Measurements from ENCODE around the gene SKI.
A peak's percentile ranks its signal among the peaks of the same experiment; 100 is the strongest.
"Not testable (repeated sequence)": the region's sequence is repeated elsewhere in the genome, so short reads cannot be mapped to it uniquely, and the experiment has no call there.

The SKI gene

DNA sequence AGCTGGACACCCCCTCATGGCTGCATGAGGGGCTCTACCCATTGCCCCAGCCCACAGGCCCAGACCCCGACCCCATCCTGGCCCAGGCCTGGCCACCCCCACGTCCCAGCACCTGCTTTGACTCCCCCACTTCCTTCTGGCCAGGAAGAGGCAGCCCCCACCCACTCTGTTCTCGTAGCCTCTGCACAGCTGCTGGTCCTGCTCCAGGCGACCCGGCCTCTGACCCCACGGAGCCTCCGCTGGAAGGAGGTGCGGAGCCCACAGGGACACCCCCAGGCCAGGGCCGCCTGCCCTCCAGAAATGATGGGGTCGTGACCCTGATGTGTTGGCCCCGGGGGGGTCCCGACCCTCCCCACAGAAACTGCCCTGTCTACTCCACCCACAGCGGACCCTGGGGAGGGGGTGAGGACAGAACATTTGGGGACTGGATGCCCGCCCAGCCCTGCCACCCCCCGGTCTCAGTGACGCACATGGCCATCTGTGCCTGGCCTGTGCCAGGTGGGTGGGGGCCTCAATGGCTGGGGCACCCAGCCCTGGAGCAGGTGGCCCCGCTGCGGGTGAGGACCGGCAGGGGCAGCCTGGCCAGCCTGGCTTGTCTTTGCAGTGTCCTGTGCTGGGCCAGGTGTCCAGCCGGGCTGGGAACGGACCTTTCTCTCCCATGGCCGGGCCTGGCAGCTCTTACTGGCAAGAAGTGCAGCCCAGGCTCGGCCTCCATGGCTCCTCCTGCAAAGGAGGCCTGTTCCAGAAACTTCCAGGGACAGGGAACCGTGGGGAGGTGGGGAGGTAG, 84.6 kb downstream of the SKI start:
- no peak for DNase-seq

DNA sequence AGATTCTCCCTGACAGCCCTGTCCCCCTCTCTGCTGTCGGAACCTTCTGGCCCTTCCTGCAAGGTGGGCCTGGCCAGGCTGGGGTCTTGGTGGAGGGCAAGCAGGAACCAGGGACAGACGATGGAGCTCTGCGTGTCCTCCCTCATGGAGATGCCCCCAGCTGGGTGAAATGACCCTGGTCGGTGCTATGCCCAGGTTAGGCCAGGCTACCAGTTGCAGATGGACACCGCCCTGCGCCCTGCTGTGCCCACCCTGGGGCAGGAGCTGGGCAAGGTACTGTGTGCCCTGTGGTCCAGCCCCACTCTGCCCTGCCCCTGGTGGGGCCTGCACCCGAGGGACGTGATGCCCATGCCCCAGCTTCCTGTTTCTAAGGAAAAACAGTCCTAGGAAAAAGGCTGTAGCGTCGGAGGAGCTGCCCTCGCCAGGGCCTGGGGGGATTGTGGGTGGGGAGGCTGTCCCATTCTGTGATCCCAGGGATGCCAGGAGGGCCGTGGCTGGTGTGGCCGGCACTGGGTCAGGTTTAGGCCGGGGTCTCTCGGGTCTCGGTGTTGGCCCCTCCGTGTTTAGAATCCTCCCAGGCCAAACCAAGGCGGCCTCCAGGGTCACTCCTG, 85.6 kb downstream of the SKI start:
- DNase-seq = no peak

DNA sequence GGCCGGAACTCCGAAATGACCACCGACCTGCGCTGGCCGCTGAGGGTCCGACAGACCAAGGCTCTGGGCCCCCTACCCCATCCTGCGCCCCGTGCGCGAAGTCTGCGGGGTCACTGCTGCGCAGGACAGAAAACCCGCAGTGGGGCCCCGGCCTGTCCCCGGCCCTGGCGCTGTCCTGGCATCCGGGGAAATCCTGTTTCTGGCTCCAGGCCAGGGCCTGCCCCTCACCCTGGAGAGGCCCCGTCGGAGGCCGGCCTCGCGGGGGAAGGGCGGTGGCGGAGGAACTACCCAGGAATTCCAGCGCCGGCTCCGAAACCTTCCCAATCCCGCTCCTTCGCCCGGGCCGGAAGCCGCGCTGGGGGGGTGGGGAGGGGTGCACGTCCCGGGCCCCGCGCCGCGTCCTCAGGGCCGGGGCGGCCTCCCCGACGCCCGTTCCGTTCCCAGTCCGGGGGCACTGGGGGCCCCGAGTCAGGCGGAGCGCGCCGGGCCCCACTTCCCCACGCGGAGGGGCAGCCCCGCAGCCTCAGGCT, 86.2 kb downstream of the SKI start:
- peak; percentile 38 to 77 (median 53) for DNase-seq

DNA sequence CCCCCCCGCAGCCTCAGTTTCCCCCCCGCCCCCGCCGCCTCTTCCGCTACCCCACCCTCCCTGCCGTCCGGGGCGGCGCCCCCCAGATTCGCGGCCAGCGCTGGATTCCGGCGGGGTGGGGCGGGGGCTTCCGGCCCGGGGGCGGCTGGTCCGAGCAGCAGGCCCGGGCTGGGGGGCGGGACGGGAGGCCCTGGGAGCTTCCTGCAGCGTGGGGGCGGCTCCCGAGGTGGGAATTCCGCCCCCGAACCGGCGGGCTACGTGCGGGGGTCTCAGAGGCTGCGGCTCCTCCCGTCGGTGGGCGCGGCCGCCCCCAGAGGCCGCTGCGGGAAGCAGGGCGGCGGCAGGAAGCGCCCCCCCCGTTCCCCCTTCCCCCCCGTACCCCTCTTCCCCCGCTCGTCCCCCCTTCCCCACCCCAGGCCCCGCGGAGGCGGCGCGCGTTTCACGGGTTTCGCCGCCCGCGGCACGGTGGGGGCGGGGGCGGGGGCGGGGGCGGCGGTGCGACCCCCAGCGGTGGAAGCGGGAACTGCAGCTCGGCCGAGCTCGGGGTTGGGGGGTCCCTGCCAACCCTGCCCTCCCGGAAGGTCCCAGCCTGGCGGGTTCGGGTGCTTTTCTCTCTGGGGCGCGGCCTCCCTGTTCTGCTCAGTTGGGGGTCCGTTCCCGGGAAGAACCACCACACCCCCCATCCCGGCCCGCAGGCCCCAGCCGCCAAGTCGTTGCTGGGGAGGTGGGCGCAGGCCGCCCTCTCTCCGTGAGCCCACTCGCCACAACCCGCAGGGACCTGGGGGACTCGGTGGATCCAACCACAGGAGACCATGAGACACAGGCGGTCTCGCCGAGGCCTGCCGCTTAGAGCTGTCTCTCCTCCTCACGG, 86.9 kb downstream of the SKI start:
- peak in 2 of 3 donors; percentile 52 to 73 for DNase-seq

DNA sequence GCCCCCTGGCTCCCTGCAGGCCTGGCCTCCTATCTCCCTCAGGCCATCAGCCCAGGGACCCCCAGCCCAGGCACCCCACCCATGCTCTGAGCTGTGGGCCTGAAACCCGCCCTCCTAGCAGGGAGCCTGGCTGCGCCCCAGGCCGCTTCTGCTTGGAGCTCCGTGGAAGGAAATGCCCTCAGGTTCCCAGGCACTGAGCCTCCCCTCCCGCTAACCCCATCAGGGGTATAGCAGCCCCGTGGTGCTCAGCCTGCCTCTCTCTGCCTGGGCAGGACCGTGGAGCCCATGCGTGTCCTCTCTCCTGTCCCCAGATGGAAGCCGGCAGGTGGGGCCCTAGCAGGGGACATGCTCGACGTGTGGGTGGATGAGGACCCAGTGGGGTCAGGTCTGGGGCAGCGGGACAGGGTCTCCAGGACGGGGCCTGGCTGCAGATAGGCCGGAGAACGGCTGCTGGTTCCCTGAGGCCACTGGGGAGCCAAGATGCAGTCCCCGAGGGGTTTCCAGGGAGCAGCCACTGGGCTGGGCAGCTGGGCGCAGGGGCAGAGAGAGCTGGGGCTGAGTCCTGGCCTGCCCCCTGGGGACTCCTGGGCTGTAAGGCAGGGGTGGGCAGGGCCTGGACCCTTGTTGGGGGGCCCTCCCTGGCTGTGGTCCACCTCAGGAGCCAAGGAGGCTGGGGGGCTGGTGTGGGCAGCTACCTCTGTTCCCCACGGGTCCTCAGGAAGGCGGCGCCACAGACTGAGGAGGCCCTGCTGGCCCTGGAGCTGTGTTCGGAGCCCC, 87.7 kb downstream of the SKI start:
- DNase-seq = no peak

DNA sequence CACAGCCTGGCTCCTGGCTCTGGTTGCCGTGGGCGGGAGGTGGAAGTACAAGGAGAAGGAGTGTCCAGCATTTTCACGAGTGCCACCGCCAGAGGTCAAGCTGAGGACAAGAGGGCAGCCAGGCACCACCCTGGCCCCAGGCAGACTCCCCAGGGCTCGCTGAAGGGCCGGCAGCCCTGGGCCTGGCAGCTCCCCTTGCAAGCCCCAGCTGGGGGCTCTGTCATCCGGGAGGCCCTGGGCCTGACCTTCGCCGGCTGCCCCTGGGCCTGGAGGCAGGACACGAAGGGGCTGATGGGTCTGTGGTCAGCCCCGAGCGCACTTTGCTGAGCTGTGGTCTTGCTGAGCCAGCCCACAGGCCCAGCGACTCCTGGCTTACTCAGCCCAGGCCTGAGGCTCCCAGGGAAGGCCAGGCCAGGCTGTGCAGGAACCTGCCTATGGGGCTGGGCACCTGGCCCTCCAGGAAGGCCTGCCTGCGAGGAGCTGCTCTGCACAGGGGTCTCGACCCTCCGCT, 88.4 kb downstream of the SKI start:
- no peak for DNase-seq

DNA sequence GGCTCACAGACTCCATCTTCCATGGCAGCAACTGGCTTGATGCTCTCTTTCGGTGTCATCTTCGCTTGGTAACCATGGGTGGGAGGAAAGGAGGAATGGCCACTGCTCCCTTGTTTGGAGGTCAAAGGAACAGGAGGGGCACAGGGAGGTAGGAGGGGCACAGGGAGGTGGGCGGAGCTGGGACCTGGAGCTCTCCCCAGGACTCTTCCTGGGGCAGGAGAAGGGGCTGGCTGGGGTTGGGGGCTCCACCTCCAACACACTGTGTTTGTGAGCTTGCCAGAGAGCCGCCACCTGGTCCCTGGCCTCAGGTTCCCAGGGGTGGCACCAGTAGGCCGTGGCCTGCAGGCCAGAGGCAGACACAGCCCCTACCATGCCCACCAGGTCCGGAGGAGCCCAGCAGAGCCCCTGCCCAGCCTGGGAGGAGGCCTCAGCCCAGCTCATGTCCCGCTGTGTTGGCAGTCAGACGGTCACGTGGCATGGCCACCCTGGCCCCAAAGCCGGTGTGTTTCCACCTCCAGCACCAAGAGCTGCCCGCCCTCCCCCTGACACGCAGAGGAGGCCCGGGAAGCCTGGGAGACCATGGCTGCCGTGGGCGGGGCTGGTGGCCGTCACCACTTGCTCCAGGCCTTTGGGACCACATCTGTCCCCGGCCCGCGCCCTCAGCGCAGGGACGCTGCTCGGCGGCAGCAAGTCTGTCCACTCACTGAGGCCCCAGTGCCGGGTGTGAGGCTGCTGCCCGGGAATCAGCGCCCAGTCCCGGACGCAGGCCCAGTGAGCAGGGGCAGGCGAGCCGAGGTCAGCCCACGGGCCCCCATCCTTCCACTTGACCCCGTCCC, 89.3 kb downstream of the SKI start:
- no peak for DNase-seq

DNA sequence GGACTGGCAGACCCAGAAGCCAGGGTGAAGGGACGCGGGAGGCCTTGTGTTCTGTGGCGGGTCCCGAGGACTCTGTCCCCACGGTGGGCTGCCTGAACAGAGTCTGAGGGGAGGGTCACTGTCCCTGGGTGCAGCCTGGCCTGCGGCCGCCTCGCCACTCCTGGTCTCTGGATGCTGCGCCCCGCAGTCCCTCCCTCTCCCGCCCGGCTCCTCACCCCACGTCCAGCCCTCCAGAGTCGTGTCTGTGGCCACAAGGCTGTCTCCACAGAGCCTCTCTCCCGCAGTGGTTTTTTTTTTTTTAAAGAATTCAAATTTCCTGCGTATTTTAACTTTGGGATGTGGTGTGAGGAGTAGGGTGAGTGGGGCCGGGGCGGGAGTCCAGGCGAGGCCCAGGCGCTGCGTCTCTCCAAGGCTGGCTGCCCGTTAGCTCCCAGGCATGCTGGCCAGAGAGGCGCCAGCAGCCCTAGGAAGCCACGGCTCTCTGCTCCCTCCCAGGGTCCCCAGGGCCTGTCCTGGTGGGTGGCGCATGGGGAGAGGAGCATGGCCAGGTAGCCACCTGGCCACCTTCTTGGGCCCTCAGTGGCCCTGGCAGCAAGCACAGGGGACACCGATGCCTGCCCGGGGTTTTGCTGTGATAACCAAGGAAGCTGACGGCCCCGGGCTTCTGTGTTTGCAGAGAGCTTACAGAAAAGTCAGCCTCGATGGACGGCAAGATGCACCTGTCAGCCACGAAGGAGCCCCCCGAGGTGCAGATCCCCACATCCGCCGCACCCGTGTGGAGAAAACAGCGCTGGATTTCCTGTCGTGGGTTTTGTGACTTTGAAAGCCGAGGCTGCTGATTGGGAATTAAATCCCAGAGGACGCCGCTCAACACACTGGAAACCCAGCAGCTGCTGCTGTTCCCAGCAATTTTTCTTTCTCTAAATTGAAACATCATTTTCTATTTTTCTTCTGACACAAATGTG, 90.5 kb downstream of the SKI start:
- DNase-seq = no peak

DNA sequence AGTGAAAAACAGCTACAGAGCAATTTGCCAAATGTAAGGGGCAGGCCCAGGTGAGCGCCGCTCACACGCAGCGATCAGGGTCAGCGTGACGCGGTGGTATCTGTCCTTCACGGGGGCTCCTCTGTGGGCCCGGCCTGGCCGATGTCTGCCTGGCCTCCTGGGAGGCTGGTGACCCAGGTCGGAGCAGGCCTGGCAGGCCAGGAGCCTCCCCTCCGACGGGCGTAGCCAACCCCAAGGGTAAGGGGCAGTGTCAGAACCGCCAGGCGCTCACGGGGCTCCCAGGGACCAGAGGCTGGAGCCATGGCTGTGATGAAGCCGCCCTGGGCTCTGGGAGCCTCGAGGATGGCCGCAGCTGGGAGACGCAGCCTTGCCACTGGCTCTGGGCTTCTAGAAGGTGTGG, 91.2 kb downstream of the SKI start:
- no peak for DNase-seq

DNA sequence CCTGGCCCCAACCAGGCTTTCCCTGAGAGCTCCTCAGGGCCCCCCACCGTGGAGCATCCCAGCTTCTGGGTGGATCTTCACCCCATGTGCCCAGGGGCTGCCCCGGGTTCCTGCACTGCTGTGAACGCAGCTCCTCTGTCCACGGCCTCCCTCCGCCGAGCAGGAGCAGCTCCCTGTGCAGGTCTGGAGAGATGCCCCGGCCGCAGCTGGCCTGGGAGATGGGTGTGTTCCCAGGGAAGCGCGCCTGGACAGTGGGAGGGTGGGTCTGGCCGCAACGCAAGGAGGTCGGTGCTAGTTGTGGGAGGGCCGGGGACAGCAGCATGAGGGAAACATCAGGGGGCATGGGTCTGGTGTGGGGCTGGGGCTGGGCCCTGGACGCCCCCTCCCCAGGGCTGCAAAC, 91.9 kb downstream of the SKI start:
- no peak for DNase-seq

DNA sequence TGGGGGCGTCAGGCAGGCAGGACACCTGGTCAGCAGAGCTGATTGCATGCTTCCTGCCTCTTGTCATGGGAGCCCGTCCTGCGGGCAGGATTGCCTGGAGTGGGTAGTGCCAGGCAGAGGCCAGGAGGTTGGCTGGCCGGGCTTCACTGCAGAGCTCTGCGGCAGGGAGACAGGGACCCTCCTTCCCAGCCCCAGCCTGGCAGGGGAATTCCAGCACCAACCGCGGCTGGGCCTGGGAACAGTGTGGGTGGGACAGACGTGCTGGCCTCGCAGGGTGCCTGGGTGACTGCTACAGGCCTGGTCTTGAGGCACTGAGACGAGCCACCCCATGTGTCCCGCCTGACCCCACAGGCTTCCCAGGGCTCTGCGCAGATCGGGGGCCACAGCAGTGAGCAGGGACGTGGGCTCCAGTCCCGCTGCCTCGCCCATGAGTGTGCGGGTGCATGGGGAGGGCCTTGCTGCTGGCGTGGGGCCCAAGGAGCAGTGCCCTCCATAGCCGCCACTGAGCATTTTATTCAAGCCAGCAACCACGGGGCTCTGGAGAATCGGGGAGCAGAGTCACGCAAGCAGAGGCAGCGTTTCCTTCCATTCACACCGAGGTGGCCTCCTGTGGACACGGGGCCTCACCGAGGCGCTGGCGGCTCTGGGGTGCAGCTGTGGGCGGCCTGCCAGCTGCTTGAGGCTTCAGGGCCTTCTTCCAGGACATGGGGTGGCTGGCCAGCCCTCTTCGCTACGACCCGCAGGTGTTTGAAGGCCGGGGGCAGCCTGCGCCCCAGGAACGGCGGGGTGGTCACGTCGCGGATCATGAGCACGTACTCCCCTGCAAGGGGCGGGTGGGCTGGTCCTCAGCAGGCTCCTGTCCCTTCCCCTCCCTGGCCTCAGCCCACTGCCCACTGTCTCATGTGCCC, 92.9 kb downstream of the SKI start:
- DNase-seq = no peak

DNA sequence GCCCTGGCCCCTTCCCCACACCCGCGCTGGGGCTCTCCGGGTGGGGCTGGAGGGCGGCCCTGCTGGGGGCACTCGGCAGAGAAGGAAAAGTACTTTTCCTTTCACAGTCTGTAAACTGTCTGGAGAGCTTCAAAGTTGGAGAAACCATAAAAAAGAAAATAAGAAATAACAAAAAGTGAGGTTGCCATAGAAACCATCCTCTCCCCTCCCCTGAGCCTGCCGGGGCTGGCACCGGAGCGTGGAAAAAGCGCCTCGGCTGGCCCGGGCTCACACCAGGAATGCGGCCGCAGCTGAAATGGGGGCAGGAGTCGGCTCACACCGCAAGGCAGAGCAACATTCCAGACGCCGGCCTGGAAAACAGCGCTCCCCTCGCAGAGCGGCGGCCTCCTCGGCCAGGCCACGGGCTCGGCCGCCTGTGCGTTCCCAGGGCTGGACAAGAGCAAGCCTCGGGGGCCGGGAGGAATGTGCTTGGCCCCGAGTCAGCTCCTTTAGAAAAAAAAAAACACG, 94.0 kb downstream of the SKI start:
- no peak for DNase-seq

DNA sequence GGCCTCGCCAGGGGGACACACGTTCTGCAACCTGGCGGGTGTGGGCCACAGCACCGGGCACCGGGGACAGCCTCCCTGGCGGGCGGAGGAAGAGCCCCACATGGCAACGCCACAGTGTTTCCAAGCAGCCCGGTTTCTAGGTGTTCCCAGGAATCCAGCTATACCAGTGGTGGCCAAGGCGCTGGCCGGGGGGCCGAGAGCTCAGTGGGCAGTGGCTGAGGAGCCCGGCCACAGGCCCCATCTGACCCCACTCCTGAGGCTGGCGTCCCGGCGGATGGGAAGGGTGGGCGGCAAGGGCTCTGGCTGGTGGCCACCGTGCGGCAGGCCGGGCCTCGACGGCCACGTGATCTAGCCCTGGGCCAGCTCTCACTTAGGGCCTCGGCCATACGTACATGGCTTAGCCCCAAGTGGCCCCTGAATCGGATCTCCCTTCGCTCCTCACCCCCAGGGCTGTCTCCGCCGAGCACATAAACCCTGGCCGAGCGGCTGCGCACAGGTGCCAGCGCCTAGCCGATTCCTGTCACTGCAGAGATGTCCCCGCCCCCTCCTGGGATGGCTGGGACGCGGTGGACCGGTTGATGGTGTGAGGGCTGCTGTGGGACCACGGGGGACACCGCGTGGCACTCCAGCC, 94.6 kb downstream of the SKI start:
- DNase-seq = no peak

DNA sequence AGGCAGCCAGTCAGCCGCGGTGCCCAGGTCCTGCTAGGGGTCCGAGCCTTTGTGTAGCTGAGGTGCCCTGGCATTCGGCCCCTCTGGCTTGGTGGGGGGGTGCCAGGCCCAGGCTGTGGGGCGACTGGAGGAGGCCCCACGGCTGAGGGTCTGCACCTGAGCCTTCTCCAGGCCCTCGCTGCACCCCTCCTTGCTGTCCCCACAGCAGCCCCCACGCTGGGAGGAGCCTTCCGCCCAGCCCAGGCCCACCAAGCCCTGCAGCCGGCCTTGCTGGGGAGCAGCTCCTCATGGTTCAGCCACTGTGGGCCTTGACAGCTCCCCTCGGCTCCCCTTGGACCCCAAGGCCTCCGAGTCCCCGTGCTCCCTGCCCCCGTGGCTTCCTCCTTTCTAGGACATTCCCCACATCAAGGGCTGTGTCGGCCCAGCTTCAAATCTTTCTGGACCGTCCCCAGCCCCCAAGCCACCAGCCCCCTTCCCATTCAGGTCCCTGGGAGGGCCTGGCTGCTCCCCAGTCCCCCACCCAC, 95.4 kb downstream of the SKI start:
- no peak for DNase-seq

DNA sequence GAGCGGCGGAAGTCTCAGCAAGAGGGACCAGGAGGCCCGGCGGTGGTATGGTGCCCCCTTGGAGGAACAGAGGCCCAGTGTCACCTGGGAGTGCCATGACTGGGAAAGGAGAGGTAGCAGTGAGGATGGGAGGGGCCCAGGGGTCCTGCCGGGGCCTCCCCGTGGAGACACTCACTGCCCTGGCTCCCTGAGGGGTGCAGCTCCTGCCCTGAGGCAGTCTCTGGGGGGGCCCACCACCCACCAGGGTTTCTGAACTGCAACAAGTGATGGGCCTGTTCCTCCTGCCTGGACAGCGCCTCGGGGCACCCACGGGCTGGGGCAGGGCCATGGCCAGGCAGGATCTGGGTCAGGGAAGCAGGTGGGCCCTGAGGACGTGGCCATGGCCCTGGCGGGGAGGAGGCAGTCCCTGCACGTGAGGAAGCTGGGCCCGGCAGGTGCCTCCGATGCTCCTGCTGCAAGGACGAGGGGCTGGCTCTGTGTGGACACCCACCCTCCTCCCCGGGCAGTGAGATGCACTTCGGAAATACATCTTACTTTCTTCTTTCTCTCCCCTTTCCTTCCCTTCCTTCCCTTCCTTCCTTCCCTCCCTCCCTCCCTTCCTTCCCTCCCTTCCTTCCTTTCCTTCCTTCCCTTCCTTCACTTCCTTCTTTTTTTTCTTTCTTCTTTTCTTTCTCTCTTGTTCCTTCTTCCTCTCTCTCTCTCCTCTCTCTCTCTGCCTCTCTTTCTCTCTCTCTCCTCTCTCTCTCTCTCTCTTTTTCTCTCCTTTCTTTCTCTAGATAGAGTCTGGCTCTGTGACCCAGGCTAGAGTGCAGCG, 96.6 kb downstream of the SKI start:
- DNase-seq = no peak

DNA sequence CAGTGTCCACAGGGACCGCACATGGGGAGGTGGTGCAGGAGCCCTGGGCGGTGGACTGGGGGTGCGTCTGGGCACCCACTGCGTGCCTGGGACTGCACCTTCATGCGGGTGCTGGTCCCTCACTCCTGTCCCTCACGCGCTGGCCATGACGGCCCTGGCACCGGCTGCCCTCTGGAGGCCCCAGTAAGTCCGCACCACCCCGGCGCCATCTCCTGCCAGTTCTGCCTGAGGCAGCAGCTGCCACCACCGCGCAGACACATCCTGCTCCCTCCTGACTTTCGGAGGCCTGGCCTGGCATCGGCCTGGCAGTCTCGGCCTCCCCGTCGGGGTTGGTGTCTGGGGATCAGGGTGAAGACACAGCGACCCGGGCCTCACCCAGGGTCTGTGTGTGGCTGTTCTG, 98.4 kb downstream of the SKI start:
- no peak for DNase-seq

DNA sequence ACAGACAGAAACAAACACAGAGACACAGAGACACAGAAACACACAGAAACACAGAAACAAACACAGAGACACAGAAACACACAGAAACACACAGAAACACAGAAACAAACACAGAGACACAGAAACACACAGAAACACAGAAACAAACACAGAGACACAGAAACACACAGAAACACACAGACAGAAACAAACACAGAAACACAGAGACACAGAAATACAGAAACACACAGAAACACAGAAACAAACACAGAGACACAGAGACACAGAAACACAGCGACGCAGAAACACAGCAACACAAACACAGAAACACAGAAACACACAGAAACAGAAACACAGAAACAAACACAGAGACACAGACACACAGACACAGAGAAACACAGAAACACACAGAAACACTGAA, 99.0 kb downstream of the SKI start:
- DNase-seq = not testable (repeated sequence)

Data from suppressor macrophage treated with lipopolysaccharide for 1 hour (primary cell).